GM12875 (cell line): ENCODE results near the gene CAMKMT.

Source experiments
- H3K4me3 ChIP-seq: one replicate; pipeline ENCODE4 v1.5.1; 2011; ENCODE audit warnings: low read depth, low read length, control low read depth
- CTCF ChIP-seq: IDR thresholded peaks from 2 replicates; pipeline ENCODE4 v1.5.1; 2011; ENCODE audit warnings: low read depth, mild to moderate bottlenecking, control low read depth, inconsistent platforms, low read length, moderate library complexity, borderline replicate concordance; ENCODE audit not compliant: insufficient read depth

The CAMKMT gene

GRCh38 chr2:44787663-44788062, 425.9 kb downstream of the CAMKMT start:
- no peak for TF ChIP-seq CTCF
- no peak overlapping the region for H3K4me3 ChIP-seq

GRCh38 chr2:44789446-44789845, 427.7 kb downstream of the CAMKMT start:
- no peak overlapping the region for H3K4me3 ChIP-seq
- TF ChIP-seq CTCF, result no peak

GRCh38 chr2:44789971-44790721, 428.4 kb downstream of the CAMKMT start:
- no peak for TF ChIP-seq CTCF
- no peak overlapping the region for H3K4me3 ChIP-seq

DNA sequence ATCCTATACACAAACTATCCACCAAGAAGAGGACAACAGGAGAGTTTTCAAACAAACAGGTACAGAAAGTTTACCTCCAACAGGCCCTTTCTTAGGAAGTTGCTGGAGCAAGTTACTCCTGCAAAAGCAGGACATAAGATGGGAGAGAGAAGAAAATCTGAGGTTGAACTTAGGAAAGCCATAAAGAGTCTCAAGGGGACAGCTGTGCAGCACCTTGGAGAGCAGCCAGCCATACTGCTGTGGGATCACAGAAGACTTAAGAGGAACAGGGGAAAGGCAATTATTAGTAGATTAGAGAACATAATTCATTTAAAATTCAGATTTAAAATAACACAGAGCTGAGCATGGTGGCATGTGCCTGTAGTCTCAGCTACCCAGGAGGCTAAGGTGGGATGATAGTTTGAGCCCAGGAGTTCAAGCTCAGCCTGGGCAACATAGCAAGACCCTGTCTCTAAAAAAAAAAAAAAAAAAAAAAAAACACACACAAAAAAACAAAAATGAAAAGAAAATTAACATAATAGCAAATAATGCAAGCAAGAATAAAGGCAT, 431.6 kb downstream of the CAMKMT start:
- no peak overlapping the region for H3K4me3 ChIP-seq
- no peak for TF ChIP-seq CTCF

- no peak overlapping the region for H3K4me3 ChIP-seq
- TF ChIP-seq CTCF, result no peak
These were observed 435.0 kb downstream of the CAMKMT start for GRCh38 chr2:44796771-44797170.

DNA sequence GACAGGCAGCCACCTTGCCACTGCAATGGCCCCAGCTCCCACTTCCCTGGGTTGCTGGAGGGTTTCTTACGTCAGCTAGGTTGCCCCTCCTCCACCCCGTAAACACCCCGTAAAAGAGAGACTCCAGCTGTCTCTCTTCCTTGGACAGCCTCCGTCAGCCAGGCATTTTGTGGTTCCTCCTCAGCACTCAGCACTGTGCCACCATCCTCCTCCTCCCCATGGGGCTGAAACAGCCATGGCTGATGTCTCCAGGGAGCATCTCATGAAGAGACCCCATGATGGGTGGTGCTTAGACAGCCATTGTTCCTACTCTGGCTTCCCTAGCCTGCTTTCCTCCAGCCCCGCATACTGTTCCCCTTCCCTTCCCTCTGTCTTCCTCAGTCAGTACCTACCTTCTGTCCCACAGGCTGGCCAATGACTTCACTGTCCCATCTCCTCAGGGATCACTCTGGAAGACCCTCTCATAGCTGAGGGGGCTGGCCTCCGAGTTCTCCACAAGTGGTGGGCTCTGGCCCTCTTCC, 436.5 kb downstream of the CAMKMT start:
- no peak for TF ChIP-seq CTCF
- no peak overlapping the region for H3K4me3 ChIP-seq

GRCh38 chr2:44799105-44799504, 437.4 kb downstream of the CAMKMT start:
- no peak for TF ChIP-seq CTCF
- no peak overlapping the region for H3K4me3 ChIP-seq
